Calu3 (cell line): ENCODE results near the gene PAX9. TPM values are rescaled to one million over a fixed set of nuclear protein-coding genes. Genes with fewer than 3 reads are reported as not detected.

Experiments
- BruUV-seq: library from RNA; stranded (reverse); fragments of 400-500 nt; replicated peaks from 2 replicates; lab custom pipeline; 2021; lab: Mats Ljungman, UMichigan
- CTCF ChIA-PET: fragments of 300-600 bp; sonication (Branson Sonifier 250); formaldehyde crosslinking; loops from one replicate; lab custom pipeline; 2022; ENCODE audit warnings: antibody characterized with exemption; lab: Charles Lee
- DNase-seq: peaks from one replicate; pipeline ENCODE4 v3.0.0; 2022
- H3K27ac Mint-ChIP-seq: one replicate; pipeline ENCODE4 v1.8.0; 2022; ENCODE audit warnings: mixed read lengths; ENCODE audit not compliant: unreplicated experiment
- H3K27me3 Mint-ChIP-seq: one replicate; pipeline ENCODE4 v1.8.0; 2022; ENCODE audit warnings: mixed read lengths; ENCODE audit not compliant: unreplicated experiment
- H3K36me3 Mint-ChIP-seq: one replicate; pipeline ENCODE4 v1.8.0; 2022; ENCODE audit warnings: mild to moderate bottlenecking, moderate library complexity, mixed read lengths; ENCODE audit not compliant: insufficient read depth, unreplicated experiment
- H3K4me1 Mint-ChIP-seq: one replicate; pipeline ENCODE4 v1.8.0; 2022; ENCODE audit warnings: mild to moderate bottlenecking, low read depth, mixed read lengths; ENCODE audit not compliant: unreplicated experiment
- H3K4me3 Mint-ChIP-seq: one replicate; pipeline ENCODE4 v1.8.0; 2022; ENCODE audit warnings: mild to moderate bottlenecking, low read depth, moderate library complexity, mixed read lengths; ENCODE audit not compliant: unreplicated experiment
- H3K9me3 Mint-ChIP-seq: one replicate; pipeline ENCODE4 v1.8.0; 2022; ENCODE audit warnings: low read depth, mixed read lengths; ENCODE audit not compliant: unreplicated experiment
- intact Hi-C: fragments of 100-400 bp; cut with micrococcal nuclease; formaldehyde crosslinking; loops from one replicate; pipeline ENCODE4 v1.10.0; 2022; ENCODE audit not compliant: unreplicated experiment
- total RNA-seq: library from RNA; stranded (reverse); gene quantifications from 2 replicates; pipeline ENCODE4 v1.2.3, GENCODE V29; 2022
- TF ChIP-seq, protein P1 (sequence below): fragments of 200-600 bp; IDR thresholded peaks from one replicate; pipeline ENCODE4 v1.8.0; 2022; ENCODE audit warnings: antibody characterized with exemption; ENCODE audit not compliant: unreplicated experiment

PAX9 gene
- total RNA-seq, 1 experiment from 2014 or later: 4.5 TPM

DNA sequence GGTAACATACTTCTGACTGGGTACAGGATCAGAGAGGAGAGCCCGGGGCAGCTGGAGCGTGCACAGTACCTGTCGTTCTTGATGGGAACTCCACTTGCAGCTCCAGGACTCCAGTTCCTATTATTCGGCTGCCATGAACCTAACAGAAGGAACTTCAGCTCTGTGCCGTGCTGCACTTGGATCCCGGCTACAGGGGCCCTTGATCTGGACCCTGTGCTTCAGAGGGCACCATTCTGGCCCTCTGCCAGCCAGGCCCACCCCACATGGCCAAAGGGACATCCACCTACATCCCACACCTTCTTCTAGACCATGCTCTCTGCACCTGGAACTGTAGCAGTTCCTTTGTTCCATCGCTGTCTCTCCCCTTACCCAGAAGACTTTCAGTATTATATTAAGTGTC lies 58.2 kb downstream of the PAX9 start:
- TF ChIP-seq, protein P1, sequence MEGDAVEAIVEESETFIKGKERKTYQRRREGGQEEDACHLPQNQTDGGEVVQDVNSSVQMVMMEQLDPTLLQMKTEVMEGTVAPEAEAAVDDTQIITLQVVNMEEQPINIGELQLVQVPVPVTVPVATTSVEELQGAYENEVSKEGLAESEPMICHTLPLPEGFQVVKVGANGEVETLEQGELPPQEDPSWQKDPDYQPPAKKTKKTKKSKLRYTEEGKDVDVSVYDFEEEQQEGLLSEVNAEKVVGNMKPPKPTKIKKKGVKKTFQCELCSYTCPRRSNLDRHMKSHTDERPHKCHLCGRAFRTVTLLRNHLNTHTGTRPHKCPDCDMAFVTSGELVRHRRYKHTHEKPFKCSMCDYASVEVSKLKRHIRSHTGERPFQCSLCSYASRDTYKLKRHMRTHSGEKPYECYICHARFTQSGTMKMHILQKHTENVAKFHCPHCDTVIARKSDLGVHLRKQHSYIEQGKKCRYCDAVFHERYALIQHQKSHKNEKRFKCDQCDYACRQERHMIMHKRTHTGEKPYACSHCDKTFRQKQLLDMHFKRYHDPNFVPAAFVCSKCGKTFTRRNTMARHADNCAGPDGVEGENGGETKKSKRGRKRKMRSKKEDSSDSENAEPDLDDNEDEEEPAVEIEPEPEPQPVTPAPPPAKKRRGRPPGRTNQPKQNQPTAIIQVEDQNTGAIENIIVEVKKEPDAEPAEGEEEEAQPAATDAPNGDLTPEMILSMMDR: no peak
- Mint-ChIP-seq H3K4me3 (no peak overlapping the region), H3K27ac (no peak overlapping the region), H3K36me3 (no peaks in the 10 kb centered on the region), H3K4me1 (no peaks in the 10 kb centered on the region), H3K27me3 (peaks cover 12% of the 10 kb centered on the region), H3K9me3 (no peaks in the 10 kb centered on the region)
- no TSS peak for BruUV-seq
- CTCF ChIA-PET: interaction anchor here (0.7 kb wide), 1 partner anchor 9 kb away, joined by 5 read pairs; no protein-coding TSS in a partner anchor
- DNase-seq: no peak
- intact Hi-C loops: no loop called here

DNA sequence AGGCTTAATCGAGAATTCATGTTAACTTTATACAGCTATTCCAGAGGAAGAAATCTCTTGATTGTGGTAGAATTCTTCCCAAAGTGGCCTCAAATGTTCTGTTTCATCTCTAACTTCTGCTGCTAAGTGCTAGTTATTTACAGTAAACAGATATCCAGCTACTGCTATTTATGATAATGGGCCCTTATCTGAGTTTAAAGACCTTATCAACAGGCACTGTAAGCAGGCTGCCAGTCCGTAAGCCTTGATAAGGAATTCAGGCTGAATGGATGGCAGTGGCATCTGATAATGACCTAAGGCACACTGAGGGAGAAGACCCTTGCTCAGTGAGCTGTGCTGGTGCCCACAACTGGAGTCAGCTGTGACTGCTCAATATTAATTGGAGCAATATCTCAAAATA lies 59.0 kb downstream of the PAX9 start:
- H3K4me3 Mint-ChIP-seq: no peak overlapping the region
- no peaks in the 10 kb centered on the region for H3K9me3 Mint-ChIP-seq
- CTCF ChIA-PET: interaction anchor here (0.7 kb wide), 1 partner anchor 10 kb away, joined by 5 read pairs; no protein-coding TSS in a partner anchor
- TF ChIP-seq, protein P1: no peak
- H3K27me3 Mint-ChIP-seq: peaks cover 12% of the 10 kb centered on the region
- H3K4me1 Mint-ChIP-seq: no peaks in the 10 kb centered on the region
- no peaks in the 10 kb centered on the region for H3K36me3 Mint-ChIP-seq
- no peak for DNase-seq
- H3K27ac Mint-ChIP-seq: no peak overlapping the region
- no TSS peak for BruUV-seq
- intact Hi-C loops: no loop called here

DNA sequence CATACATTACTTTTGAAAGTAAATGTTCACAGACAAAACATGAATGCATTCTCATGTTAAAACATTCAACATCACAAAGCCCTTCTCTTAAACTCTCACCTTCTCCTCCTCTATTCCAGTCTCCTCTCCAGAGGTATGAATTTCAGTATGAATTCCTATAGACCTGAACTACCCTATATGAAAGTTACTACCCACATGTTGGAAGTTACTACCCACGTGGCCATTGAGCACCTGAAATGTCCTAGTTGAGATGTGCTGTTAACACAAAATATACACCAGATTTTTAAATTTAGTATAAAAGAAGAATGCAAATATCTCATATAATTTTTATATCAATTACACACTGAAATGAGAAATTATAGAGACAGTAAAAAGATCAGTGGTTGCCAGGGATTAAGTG lies 60.2 kb downstream of the PAX9 start:
- no peak for DNase-seq
- Mint-ChIP-seq H3K4me3 (no peak overlapping the region), H3K9me3 (no peaks in the 10 kb centered on the region), H3K27ac (no peak overlapping the region), H3K27me3 (peaks cover 12% of the 10 kb centered on the region), H3K4me1 (no peaks in the 10 kb centered on the region), H3K36me3 (no peaks in the 10 kb centered on the region)
- intact Hi-C loops: no loop called here
- TF ChIP-seq, protein P1: no peak
- CTCF ChIA-PET: no interaction called here
- BruUV-seq: no TSS peak

DNA sequence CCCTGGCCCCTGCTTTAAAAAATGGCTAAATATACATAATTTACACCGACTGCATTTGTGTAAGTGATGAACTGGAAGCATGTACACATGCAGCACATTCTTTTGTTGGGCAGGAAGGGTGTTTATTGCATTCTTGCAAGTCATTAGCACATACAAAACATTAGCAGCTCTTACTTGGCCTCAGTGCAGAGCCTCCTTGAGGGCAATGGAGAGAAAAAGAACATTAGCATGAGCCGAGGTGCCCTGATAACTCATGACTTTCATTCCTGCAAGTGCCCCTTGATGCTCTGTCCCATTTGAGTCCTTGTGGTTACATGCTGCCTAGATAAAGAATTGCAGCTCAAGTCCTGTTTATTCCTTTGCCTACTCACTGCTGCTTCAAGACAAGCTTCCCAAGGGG lies 61.9 kb downstream of the PAX9 start:
- CTCF ChIA-PET: interaction anchor here (1.2 kb wide), 1 partner anchor 11 kb away, joined by 3 read pairs; no protein-coding TSS in a partner anchor
- TF ChIP-seq, protein P1: no peak
- intact Hi-C loops: no loop called here
- H3K4me1 Mint-ChIP-seq: no peaks in the 10 kb centered on the region
- H3K9me3 Mint-ChIP-seq: no peaks in the 10 kb centered on the region
- H3K36me3 Mint-ChIP-seq: no peaks in the 10 kb centered on the region
- H3K4me3 Mint-ChIP-seq: no peak overlapping the region
- no TSS peak for BruUV-seq
- H3K27me3 Mint-ChIP-seq: peaks cover 12% of the 10 kb centered on the region
- DNase-seq: no peak
- H3K27ac Mint-ChIP-seq: no peak overlapping the region
